HFF-Myc (cell line): ENCODE data around the gene VPS13D.

Source experiments
- DNase-seq: peaks from one replicate; pipeline ENCODE4 v3.0.0-alpha.2; 2011; ENCODE audit warnings: low read depth; ENCODE audit errors: extremely low read depth
- H3K4me3 ChIP-seq: replicated peaks from 2 replicates; pipeline ENCODE4 v1.5.1; 2011; ENCODE audit warnings: low read depth, mild to moderate bottlenecking, control low read depth, low read length
- CTCF ChIP-seq: IDR thresholded peaks from 2 replicates; pipeline ENCODE4 v1.5.1; 2012; ENCODE audit warnings: mild to moderate bottlenecking, low read depth, low read length, control low read depth; ENCODE audit errors: missing control alignments

The VPS13D gene

GRCh38 chr1:12285496-12286143 is 55.8 kb downstream of the VPS13D start:
- H3K4me3 ChIP-seq = no peak overlapping the region
- no peak for TF ChIP-seq CTCF
- no peak for DNase-seq

GRCh38 chr1:12287869-12288268 is 58.0 kb downstream of the VPS13D start:
- no peak for DNase-seq
- TF ChIP-seq CTCF = no peak
- no peak overlapping the region for H3K4me3 ChIP-seq

GRCh38 chr1:12290828-12291227 is 61.0 kb downstream of the VPS13D start:
- no peak for TF ChIP-seq CTCF
- H3K4me3 ChIP-seq = no peak overlapping the region
- DNase-seq = no peak

- DNase-seq = no peak
- H3K4me3 ChIP-seq = no peak overlapping the region
- TF ChIP-seq CTCF = no peak
Observed at GRCh38 chr1:12293416-12293815, 63.6 kb downstream of the VPS13D start.

- H3K4me3 ChIP-seq = no peak overlapping the region
- no peak for DNase-seq
- TF ChIP-seq CTCF = no peak
Observed at GRCh38 chr1:12294076-12294475, 64.2 kb downstream of the VPS13D start.

GRCh38 chr1:12296016-12296415 is 66.2 kb downstream of the VPS13D start:
- DNase-seq = no peak
- H3K4me3 ChIP-seq = no peak overlapping the region
- no peak for TF ChIP-seq CTCF

- no peak for TF ChIP-seq CTCF
- no peak for DNase-seq
- H3K4me3 ChIP-seq = no peak overlapping the region
Observed at GRCh38 chr1:12296623-12297022, 66.8 kb downstream of the VPS13D start.
